Measurements from ENCODE around the gene CAMK1D.

CAMK1D gene

DNA sequence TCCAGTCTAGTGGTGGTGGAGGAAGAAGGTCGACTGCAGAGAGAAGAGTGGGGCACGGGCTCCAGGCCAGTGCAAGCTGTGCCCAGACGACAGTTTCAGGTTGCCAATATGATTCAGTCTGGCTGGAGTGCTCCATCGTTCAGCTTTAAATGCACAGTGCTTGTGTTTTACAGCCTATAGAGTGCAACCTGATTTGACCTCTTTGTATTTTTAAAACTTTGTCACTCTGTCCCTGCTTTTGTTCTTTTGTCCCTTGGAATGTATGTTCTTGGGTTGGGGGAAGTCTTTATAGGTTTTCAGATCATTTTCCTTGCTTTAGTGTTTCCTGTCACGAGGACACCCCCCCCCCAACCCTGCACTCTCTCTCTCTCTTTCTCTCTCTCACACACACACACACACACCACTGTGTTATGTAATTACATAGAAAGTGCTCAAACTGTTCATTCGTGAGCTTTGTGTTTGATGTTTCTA lies 198.0 kb downstream of the CAMK1D start:
- DNase-seq = no peak

DNA sequence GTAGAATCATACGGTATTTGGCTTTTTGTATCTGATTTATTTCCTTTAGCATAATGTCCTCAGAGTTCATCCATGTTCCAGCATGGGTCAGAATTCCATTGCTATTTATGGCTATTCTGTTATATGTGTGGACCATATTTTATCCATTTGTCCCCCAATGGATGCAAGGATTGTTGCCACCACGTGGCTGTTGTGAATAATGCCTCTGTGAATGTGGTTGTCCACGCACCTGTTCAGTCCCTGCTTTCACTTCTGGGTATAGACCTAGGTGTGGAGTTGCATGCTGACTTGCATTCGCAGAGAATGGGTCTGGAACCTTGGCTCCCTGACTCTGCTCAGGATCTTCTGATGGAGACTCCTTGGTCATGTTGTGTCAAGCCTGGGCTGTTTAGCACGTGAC lies 199.9 kb downstream of the CAMK1D start:
- DNase-seq = no peak

DNA sequence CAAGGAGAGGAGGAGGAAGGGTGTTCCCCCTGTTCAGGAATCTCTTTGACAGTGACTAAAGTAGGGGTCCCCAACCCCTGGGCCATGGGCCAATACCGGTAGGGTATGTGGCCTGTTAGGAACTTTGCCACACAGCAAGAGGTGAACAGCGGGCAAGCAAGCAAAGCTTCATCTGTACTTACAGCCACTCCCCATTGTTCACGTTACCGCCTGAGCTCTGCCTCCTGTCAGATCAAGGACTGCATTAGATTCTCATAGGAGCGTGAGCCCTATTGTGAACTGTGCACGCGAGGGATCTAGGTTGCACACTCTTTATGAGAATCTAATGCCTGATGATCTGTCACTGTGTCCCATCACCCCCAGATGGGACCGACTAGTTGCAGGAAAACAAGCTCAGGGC lies 201.6 kb downstream of the CAMK1D start:
- DNase-seq = no peak

DNA sequence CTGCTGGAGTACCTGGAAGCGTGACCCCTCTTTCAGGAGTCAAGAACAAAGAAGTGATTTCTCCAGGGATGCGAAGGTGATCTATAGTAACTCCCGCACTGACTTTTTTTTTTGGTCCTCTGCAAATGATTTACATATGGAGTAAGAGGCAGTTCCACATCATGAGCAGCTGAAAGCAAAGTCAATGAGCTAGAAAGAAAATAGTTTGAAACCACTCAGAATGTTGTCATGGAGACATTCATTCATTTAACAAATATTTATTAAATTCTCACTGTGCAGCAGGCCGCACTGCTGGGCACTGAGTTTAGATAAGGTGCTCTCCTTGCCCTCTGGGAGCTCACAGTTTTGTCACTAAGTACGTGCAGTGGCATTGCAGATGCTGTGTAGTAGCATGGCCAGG lies 206.7 kb downstream of the CAMK1D start:
- no peak for DNase-seq

DNA sequence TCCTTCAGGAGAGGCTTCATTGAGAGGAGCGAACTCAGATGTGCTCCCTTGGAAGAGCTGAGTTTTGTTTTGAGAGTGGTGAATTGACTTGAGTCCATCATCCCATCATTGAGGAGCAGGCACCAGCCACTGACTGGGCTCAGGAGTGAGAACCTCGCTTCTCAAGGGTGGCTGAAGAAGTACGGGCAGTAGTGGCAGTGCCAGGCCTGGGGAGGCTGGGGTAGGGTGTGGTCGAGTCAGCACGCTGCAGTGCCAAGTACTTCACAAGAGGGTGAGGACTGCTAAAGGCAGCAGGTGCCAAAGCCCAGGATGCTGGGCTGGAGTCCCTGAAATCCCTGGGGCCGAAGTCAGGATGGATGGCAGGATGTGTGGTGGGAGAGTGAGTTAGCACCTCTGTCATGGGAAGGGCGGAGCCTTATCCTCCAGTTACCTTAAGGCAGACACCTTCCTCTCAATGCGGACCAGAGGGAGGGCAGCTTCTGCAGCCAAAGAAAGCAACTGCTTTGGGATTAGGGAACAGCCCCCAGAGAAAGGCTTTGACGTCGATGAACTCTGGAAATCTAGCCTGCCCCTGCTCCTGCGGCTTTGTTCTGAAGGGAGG lies 210.3 kb downstream of the CAMK1D start:
- no peak for DNase-seq

DNA sequence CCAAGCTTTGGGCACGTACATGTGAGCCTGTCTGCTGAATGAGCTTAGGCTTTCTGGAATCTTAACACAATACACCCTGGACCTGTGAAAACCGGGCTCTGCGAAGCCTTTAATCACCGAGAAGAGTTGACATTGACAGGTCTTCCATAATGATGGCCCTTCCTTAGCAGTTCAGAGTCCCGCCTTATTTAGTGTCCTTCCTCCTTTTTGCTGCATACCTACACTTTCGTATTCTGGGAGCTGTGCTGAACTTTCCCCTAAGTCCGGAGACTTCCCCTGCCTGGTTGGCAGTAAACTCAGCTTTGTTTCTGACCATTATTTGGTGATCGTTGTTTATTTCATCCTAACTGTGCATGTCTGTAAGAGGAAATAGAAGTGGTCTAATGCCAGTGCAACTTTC lies 212.0 kb downstream of the CAMK1D start:
- no peak for DNase-seq

DNA sequence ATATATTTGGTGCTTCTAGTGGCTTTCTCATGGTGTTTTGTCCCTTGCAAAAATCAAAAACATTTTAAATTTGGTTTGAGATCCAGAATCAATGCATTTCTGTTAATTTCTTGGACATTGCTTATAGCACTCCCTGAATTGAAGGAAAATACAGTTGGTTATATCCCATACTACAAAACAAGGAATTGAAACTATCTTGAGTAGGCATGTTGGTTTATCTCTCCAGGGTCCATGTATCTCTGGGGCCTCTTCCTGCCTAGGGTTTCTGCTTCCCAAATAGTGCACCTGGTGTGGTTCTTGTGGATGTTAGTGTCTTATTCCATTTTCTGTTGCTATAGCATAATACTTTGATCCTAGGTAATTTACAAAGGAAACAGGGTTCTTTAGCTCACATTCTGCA lies 212.4 kb downstream of the CAMK1D start:
- DNase-seq = no peak

DNA sequence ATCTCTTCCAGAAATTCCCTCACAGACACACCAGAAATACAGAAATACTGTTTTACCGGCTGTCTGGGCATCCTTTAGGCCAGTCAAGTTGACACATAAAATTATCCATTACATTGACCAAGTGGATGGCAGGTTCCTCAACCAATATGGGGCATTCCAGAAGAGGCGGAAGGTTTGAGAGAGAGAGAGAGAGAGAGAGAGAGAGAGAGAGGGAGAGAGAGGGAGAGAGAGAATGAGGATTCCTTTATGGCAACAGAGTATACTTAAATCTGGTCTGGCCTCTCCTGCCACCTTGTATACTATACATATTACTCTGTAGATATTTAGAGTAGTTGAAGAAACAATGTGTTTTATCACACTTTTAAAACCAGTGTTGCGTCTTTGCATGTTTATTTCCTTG lies 214.1 kb downstream of the CAMK1D start:
- no peak for DNase-seq

DNA sequence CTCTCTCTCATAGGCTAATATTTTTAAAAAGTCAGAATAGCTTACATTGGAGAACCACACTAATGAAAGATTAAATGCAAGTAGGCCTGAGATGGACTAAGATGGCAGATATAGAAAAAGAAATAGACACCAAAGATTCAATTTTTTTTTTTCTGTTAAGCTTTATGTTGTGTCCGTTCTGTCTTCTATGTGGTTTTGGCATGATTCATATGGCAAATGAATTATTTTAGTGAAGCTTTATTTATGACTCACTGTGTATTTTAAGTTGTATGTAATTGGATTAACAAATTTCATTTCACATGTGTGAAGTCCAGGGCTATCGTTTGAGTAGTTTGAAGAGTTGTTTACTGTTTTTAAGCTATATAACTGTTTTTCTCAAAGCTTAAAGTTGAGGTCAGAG lies 214.8 kb downstream of the CAMK1D start:
- no peak for DNase-seq

DNA sequence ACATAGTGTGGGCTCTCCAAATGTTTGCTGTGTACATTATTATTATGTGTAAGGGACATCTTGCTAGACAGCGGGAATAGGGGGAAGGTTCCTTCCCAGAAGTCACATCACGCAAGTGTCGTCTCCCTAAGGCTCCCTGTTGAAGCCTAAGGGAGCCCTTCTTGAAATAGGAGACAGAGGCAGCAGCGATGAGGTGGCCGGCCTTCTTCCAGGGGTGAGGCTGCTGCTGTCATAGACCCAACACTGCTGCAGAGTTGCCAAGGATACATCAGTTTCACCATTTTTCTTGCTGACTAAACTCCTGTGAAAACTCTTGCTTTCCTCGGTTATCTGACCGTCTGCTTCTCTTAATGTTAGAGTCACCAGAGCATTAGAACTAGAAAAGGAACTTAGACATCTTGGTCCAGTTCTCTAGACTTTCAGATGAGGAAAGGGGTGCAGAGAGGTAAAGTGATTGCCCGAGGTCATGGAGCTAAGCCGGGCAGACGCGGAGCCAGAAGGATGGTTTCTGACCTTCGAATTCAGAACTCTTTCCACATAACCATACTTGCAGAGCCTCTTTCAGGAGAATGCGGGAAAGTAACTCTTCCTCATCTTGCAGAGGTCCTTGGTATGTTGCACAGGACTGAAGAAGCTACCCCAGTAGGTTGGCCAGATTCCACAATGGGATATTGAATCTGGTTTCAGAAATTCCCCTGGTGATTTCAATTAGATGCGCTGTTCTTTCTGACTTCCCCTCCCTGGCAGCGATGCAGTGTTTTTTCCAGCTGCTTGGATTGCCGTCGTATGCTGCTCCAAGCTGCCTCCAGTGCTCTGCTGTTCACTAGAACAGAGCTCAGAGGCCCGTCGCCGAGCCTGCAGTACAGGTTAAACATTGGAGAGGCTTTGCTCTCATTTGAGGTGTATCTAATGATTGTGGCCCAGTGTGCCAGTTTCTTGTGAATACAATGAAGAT lies 217.1 kb downstream of the CAMK1D start:
- DNase-seq = no peak

DNA sequence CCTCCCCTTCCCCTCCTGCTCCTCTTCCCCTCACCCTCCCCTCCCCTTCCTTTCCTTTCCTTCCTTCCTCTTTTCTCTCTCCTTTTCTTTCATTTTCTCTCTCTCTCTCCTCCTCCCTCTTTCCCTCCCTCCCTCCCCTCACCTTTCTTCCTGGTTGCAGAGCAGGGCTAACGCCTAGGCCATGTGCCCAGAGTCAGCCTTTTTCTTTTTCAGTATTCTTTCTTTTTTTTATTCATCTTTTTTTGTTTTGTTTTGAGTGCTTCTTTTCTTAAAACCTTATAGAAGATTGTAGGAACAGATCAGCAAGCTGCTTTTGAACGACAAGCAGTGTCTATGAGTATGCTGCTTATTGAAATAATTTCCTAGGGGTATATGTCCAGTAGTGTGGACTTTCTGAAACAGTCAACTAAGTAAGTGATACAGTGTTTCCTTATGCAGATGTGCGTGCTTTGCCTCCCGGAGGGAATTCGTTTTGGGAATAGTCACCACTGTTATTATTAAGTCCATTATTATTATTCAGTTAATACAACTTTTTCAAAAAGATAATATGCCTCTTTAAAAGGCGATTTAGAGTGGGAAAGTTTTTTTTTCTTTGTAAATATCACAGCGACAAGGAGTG lies 219.2 kb downstream of the CAMK1D start:
- no peak for DNase-seq

DNA sequence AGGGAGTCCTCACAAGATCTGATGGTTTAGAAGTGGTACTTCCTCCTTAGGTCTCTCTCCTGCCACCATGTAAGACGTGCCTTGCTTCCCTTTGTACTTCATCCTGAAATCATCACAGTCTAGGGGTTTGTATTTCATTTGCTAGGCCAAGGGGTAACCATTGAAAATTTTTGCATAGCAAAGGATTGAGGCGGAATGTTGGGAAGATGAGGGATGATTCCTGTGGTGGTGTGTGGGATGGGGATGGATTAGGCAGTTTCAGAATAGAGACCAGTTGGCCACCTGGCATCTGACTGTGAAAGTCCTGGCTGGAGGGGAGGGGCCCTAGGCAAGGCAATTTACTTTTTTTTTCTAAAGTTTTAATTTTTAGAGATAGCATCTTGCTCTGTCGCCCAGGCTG lies 222.9 kb downstream of the CAMK1D start:
- DNase-seq = no peak

DNA sequence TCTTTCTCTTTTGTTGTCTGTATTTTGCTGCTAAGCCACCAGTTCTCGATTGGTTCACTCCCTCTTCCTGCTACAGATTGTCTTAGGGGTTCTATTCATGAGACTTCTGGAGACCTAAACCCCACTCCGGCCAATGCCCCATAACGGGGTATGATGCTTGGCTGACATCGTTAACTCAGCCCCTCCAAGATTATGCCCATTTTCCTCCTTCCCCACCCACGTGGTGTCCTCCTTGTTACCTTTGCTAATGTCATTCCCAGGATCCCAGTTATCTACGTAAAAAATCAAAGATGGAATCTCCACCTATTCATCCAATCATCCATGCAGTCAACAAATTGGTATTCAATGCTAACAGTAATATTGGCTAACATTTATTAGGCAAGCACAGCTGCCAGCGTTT lies 228.3 kb downstream of the CAMK1D start:
- DNase-seq = no peak

DNA sequence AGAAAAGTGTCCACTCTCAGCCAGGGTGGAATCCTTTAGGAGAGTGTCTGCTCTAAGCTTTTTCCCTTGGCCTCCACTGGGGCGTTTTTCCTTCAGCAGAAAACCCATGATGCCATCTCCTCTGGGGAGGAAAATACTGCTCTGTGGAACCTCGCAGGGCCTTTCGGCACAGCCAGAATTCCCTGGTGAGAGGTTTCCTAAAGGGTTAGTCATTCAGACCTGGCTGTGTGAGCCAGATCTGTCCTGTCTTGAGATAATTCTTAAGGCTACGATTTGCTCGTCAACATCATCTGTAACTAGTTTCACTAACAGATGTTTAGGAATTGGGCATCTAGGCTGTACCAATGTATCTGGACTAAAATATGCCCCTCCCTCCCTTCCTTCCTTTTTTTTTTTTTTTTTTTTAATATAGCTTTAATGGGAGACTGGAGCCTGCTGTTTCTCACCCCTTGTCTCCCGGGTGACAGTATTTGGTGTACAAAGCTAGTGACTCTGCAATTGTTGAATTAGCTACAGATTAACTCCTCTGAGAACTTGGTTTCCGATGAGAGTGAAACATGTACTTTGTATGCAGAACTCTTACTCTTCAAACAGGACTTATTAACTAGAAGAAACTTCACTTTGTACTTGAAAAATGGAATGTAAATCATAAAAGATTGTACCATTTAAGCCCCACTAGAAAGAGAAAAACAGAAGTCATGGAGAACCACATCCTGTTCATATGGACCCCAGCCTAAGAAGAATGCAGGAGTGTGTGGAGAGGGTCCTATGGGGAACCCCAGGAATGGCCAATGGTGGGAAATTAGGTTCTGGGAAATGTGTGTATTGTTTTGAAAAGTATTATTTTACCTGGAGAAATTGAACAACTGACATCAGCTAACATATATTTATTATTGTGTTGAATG lies 230.9 kb downstream of the CAMK1D start:
- DNase-seq = no peak

DNA sequence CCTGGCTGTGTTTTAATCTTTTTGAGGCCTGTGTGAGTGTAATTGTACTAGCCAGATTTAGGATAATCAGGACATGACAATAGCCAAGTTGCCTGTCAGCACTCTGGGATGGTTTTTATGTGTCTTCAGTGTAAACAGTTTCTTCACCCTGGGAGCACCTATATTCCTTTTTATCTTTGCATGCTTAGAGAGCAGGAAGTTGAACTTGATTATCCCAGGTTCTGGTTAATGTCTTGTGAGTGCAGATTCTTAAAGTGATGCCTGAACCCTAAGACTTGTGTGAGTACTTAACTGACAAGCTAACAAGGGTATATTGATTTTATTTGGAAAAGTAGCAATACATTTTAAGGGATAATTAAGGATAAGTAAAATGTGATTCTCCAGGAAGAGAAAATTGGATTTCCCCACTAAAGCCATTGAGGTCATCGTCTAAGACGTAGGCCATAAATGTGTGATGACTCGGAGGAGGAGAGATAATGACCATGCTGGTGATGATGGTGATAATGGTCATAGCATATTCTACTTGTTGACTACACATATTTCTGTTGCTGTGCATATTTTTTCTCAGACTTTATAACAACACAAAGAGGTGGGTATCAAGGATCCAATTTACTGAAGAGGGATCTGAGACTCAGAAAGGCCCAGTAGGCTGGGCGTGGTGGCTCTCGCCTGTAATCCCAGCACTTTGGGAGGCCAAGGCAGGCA lies 234.7 kb downstream of the CAMK1D start:
- no peak for DNase-seq

DNA sequence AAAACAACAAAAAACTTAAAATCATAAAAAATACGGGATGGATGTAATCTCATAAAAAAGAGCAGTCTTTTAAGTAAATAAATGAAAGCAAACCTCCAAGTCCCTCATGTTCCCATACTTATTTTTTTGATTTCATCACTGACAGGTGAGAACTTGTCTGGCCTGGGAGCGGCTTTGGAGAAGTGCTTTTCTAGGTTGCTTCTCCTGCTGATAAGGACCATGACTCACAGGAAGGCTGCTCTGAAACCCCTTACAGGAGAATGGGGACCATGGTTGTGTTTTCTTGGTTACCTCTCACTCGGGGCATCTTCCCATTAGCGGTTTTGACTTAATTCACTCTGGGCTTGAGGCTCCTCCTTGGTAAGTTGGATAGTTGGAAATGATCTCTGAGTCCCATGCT lies 237.4 kb downstream of the CAMK1D start:
- no peak for DNase-seq

DNA sequence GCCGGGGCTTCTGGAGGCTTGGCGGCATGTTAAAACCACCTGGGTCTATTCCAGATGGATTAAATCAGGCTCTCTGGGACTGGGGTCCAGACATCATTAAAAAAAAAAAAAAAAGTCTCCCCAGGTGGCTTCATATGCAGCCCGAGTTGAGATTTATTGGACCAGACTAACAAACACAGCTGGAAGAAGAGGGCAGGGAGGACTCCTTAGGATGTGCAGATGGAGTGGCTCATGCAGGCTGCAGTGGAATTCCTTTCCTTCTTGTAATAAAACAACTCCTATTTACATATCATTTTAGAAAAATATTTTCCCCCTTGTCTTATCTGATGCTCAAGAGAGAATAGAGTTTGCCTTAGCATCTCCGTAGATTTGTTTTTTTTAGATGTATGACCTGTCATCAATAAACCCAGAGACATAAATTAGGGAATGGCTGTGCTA lies 238.1 kb downstream of the CAMK1D start:
- DNase-seq = no peak

DNA sequence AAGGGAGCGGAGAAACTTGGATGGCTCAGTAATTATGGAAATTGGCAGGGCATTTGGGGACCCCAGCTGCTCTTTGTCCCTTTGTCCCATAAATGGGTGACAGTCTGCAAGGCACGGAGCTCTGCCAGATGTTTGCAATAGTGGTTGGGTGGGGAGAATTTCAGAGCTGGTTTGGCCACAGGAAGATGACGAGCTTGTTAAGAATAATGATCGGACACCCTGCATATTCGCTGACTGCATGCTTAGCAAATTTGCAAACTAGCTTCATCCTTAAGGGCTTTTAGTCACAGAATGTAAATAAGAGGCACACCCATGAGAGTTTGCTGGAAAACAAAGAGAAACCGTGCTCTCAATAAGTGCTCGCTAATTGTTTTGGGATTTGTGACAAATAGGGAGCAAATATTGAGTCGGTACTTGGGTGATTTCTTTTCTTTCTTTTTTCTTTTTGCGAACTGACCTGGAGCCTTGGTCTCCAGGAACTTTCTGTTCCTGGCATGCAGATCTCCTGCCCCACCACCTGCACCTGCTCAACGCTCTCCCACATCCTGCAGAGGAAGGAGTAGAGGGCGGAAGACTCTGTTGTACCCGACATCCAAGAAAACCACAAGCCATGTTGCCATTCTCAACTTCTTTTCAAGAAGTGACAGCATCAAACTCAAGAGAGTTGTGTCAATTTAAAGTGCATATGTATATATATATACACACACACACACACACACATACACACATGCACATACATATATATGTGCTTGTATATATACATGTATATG lies 238.9 kb downstream of the CAMK1D start:
- DNase-seq = no peak

DNA sequence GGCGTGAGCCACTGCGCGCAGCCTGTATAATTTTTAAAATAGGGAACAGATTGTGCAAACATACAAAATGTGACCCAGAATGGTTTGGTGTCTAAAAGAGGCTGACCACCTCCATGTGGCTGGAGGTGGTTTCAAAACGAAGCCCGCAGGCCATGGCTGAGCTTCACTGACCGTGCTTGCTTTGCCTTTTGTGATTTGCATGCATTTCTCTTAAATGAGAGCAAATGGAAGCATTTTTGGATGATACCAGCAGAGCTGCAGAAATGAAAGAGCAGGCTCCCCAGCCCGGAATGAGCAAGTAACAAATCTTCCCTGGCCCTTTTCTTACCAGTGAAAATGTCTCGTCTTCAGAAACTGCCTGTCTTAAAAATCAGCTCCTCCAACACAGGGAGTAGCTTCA lies 239.9 kb downstream of the CAMK1D start:
- no peak for DNase-seq

DNA sequence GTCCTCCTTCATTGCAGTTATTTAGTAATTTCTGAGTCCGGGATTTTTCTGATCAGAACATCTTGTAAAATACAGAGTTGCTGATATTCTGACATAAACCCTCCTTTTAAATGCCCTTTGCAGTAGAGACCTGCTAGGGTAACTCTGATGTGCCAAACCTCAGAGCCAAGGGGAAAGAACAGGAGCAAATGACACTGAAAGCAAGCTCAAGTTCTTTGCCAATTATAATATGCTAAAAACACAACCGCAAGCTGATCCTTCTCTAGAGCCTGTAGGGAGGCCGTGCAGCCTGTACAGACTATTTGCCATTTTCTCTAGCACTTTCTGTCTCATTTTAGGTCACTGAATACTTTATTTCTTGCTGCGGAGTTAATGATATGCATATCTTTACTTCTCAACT lies 240.4 kb downstream of the CAMK1D start:
- DNase-seq = no peak
